GM18526 (cell line): ENCODE data around the gene ALKBH5.

Experiments
- POLR2A ChIP-seq: IDR thresholded peaks from 3 replicates; pipeline ENCODE4 v1.6.1; 2011; ENCODE audit not compliant: insufficient read length; ENCODE audit errors: extremely low read depth

ALKBH5 gene

DNA sequence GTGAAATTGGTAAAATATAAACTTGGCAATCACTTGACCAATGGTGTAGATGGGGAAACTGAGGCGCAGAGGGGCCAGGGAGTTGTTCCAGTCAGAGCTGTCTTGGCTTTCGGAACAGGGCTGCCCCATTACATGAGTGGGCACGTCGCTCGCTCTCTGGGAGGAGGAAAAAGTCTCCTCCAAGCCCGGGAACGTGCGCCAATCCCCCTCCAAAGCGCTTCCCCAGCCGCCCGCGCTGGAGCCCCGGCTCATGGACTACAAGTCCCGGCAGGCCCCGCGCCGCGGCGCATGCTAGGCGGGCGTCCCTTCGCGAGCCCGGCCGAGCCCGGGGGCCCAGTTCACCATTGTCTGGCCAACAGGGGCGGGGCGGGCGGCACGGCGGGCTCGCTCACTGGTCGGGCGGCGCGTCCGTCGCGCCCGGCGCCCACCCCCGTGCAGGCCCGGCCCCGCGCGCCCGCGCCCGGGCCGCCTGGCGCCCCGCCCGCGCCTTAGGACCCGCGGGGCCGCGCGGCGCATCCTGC is 41.6 kb downstream of the ALKBH5 start, which contains the start of gene LLGL1:
TSS of gene LLGL1 (plus strand) at position 515 of the 521 bp plus-strand sequence. CDS start 48 bp downstream, outside the sequence.
- no peak for TF ChIP-seq POLR2A

DNA sequence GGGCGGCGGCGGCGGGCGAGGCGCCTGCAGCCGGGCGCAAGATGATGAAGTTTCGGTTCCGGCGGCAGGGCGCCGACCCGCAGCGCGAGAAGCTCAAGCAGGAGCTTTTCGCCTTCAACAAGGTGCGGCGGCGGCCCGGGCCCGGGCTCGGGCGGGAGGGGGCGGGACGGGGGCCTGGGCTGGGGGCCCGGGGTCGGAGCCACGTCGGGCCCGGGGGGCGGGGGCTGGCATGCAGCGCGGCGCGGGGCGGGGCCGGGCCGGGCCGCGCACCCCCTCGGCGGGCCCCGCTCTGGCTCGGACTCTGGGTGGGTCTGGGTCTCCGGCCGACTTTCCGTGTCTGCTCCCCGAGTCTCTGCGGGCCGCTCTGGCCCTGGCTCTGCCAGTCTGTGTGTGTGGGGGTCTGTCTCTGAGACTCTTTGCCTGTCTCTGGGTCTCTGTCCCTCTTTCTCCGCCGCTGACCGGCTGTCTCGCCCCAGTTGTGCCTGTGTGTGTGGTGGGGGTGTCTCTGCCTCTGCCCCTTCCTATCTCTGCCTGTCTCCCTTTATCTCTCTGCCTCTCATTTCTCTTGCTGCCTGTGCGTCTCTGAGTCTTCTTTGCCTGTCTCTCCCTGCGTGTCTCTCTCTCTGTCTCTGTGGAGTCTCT is 42.1 kb downstream of the ALKBH5 start:
- TF ChIP-seq POLR2A, result no peak

DNA sequence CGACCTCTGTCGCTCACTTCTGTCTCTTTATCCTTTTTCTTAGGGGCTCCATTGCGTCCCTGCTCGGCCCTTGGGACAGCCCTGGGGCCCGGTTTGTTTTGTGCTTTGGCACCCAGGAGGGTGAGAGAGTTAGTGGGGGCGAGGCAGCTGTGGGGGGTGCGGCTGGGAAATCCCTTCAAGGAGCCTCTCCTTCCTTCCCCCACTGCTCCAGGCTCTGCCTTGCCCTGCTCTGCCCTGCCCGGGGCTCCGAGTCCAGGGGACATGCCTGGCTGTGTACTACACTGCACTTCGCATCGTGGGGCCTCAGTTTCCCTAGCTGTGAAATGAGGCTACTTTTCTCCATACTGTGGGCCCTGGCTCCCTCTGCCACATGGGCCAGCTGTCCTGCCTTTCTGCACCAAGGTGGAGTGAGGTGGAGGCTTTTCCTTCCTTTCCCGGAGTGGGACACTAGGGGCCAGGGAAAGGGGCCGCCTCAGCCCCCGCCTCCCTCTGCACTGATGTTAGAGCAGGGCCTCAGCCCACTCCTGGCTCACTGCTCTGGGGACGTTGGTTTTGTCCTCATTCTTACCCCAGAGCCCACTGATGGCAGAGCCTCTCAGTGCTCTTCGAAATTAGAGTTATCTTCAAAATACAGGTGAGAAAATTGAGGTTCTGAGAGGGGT is 42.8 kb downstream of the ALKBH5 start:
- TF ChIP-seq POLR2A, result no peak

DNA sequence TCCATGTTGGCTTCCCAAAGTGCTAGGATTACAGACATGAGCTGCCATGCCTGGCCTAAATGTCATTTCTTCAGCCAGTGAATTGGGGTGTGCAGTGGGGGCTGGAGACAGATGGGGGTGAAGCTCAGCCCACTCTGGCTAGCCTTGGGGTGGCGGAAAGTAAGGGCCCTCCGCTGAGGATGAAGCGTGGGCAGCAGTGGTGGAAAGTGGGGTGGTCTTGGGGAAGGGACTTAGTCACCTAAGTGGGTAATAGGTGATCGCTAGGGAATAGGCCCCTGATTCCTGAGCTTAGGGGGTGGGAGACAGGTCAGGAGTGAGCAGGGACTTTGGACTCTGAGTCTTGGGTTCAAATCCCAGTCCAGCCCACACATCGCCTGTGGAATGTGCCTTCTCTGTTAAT is 44.0 kb downstream of the ALKBH5 start:
- no peak for TF ChIP-seq POLR2A

DNA sequence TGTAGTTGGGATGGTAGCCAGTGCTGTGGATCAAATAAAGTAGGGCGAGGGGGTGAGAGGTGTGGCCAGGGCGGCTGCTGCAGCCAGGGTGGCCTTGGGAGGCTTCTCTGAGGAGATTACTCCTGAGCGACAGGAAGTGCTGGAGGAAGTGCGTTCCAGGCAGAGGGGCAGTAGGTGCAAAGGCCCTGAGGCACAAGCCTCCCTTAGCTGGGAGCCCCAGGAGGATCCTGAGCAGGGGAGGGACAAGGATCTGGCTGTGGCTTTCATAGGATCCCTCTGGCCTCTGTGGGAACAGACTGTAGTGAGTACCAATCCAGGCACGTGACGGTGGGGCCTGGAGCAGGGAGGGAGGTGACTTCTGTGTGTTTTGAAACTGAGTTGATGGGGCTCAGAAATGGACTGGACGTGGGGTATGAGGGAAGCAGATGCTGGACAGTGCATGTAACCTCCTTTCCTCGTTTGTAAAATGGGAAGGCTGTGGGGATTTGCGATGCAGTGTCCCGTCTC is 44.6 kb downstream of the ALKBH5 start:
- no peak for TF ChIP-seq POLR2A

DNA sequence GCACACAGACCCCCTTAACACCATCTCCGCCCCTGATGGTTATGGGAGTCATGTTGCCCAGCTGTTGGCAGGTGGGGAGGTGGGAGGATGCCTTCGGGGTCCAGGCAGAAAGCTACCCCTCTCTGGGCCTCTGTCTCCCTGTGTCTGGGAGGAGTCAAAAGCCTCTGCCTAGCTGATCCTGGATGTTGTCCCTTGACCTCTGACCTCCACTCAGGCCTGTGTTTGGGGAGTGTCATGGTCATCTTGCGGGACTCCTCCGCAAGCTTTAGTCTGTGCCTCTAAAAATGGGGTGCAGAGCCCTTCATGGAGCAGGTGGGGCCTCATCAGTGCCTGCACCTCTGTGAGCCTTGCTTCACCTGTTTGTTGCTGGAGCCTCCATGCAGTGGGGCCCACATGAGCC is 45.6 kb downstream of the ALKBH5 start:
- no peak for TF ChIP-seq POLR2A

DNA sequence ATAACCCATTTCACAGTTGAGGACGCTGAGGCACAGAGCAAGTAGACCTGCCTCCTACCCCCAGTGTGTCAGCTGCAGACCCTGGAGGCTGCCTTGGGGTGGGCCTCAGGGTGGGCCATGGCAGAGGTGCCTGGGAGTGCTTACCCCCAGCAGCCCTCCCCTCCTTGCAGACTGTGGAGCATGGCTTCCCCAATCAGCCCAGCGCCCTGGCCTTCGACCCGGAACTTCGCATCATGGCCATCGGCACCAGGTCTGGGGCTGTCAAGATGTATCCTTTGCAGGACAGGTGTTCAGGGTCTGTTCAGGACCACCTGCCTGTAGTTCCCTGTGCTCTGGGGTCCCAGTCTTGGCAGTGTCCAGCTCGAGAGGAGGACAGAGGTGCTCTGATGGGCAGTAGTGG is 46.1 kb downstream of the ALKBH5 start:
- no peak for TF ChIP-seq POLR2A

DNA sequence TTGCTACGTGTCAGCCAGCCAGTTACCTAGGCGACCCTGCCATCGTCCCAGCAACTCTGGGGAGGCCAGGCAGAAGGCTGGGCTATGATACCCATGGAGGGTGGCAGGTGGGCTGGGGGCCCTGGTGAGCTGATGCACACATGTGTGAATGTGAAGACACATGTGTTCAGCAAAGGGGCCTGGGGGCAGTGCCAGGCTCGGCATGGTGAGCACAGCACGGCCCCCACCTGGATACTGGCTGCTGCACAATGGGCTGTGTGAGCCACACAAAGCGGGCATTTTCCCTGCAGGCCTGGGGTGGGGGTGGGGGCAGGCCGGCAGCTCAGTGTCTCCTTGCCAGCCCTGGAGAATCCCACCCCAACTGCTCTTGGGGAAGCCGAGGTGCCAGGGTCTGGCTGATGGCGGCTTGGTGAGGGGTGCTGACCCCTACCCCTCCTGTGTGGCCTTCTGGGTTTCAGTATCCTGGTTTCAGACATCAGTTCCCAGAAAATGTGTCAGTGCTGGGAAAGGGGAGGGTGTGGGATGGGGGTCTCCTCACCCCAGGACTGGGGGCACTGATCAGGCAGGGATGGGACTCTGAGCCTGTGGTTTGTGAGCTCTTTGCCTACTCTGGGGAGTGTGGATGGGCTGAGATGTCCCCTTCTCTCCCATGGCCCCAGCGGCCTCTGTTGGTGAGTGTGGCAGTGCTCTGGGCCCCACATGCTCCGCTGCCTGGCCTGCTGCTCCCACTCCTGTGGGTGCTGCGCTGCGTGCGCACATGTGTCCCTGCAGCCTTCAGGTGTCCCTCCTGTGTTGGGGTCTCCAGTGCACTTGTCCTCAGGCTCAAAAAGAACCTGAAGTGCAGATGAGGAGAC is 46.9 kb downstream of the ALKBH5 start:
- TF ChIP-seq POLR2A, result no peak

DNA sequence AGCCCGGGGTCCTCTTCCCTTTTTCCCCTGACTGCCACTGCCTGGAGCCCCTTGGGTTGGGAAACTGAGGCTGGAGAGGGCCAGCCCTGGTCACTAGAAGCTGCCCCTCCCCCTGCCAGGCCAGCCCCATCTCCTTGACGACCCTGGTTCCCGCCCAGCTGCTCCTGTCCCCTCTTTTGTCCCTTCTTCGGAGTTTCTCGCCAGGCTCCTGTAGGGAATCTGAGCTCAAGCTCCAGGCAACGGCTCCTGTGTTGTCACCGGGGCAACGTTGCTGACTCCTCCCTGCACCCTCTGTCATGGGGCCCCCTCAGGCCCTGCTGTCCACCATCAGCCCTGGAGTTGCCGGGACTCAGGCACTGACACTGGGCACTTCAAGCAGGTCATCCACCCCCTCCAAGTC is 47.5 kb downstream of the ALKBH5 start:
- no peak for TF ChIP-seq POLR2A

DNA sequence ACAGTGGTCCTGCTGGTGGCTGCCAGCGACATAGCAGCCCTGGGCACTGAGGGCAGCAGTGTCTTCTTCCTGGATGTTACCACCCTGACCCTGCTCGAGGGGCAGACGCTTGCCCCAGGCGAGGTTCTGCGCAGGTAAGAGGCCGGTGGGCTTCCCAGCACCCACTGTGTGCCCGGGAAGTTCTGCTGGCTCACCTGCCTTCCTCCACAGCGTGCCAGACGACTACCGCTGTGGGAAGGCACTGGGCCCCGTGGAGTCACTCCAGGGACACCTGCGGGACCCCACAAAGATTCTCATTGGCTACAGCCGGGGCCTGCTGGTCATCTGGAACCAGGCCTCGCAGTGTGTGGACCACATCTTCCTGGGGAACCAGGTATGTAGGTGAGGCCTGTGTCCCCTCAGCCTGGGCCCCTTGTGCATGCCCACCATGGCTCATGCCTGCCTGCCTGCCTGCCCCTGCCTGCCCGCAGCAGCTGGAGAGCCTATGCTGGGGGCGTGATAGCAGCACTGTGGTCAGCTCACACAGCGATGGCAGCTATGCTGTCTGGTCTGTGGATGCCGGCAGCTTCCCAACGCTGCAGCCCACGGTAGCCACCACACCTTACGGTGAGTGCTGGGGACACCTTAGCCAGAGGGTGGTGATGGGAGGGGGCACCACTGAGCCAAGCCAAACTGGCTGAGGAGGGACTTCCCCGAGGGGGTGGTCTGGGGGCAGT is 50.3 kb downstream of the ALKBH5 start:
- no peak for TF ChIP-seq POLR2A

DNA sequence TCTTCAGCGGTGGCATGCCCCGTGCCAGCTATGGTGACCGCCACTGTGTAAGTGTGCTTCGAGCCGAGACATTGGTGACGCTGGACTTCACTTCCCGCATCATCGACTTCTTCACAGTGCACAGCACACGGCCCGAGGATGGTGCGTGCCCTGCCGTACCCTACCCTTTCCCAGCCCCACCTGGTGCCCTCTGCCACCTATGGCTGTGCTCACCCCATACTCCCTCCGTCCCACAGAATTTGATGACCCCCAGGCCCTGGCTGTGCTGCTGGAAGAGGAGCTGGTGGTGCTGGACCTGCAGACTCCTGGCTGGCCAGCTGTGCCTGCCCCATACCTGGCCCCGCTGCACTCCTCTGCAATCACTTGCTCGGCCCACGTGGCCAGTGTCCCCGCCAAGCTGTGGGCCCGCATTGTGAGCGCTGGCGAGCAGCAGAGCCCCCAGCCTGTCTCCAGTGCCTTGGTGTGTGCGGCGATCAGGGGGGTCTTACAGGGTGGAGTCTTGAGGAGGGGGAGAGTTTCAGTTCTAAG is 51.3 kb downstream of the ALKBH5 start:
- TF ChIP-seq POLR2A, result no peak

DNA sequence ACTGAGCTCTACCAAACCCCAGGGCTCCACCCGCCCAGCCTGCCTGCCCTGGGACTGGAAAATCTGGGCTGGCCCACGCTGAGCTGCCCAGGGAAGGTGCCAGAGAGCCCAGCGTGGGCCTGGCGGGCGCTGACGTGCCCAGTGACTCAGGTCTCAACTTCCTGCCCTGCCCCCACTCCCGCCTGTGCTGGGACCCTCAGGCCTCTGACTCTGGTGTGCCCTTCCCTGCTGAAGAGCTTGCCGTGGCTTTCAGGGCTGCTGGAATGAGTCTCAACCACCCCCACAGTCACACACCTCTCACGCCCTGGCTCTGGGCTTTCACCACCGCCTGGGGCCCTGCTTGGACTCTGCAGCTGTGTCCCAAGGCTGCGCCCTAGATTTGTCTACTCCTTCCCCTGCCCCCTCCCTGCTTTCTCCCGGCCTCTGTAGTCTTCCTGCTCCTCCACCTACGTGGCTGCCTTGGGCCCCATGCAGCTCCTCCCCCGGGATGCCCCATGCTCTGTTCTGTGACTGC is 52.2 kb downstream of the ALKBH5 start:
- no peak for TF ChIP-seq POLR2A

DNA sequence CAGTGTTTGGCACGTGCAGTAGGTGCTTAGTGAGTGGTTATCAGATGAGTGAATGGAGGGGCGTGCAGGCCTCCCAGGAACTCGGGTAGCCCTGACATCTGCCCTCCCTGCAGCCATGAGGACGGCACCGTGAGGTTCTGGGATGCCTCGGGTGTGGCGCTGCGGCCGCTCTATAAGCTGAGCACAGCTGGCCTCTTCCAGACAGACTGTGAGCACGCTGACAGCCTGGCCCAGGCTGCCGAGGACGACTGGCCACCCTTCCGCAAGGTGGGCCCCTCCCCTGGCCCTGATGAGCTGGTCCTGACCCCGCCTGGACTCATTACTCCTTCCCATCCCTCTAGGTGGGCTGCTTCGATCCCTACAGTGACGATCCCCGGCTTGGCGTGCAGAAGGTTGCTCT is 52.9 kb downstream of the ALKBH5 start:
- TF ChIP-seq POLR2A, result no peak

DNA sequence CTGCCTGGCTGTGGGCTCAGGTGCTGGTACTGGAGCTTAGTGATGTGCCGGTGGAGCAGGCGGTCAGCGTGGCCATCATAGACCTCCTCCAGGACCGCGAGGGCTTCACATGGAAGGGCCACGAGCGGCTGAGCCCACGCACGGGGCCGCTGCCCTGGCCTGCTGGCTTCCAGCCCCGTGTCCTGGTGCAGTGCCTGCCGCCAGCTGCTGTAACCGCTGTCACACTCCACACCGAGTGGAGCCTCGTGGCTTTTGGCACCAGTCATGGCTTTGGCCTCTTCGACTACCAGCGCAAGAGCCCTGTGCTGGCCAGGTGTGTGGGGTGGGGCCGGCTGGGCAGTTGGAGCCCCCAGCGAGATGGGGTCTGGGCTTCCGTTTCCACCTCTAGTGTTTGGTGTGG is 53.8 kb downstream of the ALKBH5 start:
- no peak for TF ChIP-seq POLR2A
